ENCODE measurements around the gene CAMTA2. TPM values are rescaled to one million over a fixed set of nuclear protein-coding genes. Genes with fewer than 3 reads are reported as not detected.

Gene CAMTA2
- total RNA-seq, 1 experiment from 2014 or later: 9.2 TPM

GRCh38 chr17:4958102-4958501, 29.4 kb downstream of the CAMTA2 start:
- H3K4me1 Mint-ChIP-seq: peaks cover 28% of the 10 kb centered on the region
- peaks cover 7% of the 10 kb centered on the region; the same call in 1 of the 2 replicates for H3K36me3 Mint-ChIP-seq
- H3K9me3 Mint-ChIP-seq: no peaks in the 10 kb centered on the region
- CTCF ChIA-PET: interaction anchor here (1.3 to 1.9 kb wide), 3 partner anchors 9 to 49 kb away, joined by 4 to 8 read pairs (median 7); partner anchors contain the start of genes RNF167 and SLC25A11
- H3K27me3 Mint-ChIP-seq (ENCODE audit: low read depth): no peaks in the 10 kb centered on the region
- TF ChIP-seq RELA (CRISPR knock-in tag; IDR thresholded peaks at IDR 0.05; ENCODE audit: borderline replicate concordance) (no peak), GTF2I (CRISPR knock-in tag; conservative IDR thresholded peaks at IDR 0.05) (no peak), RORB (CRISPR knock-in tag; IDR thresholded peaks at IDR 0.05) (no peak), ZNF671 (CRISPR knock-in tag; IDR thresholded peaks at IDR 0.05) (no peak), PREB (CRISPR knock-in tag; IDR thresholded peaks at IDR 0.05; ENCODE audit: borderline replicate concordance) (no peak), FOXK1 (CRISPR knock-in tag; IDR thresholded peaks at IDR 0.05) (no peak), NFATC4 (CRISPR knock-in tag; IDR thresholded peaks at IDR 0.05) (no peak), NR1H2 (CRISPR knock-in tag; IDR thresholded peaks at IDR 0.05) (no peak), ZNF263 (CRISPR knock-in tag; IDR thresholded peaks at IDR 0.05; ENCODE audit: low read depth) (no peak), TEAD1 (CRISPR knock-in tag; IDR thresholded peaks at IDR 0.05) (no peak), ETV6 (CRISPR knock-in tag; IDR thresholded peaks at IDR 0.05) (no peak), ZSCAN18 (CRISPR knock-in tag; IDR thresholded peaks at IDR 0.05) (no peak), STAT6 (CRISPR knock-in tag; conservative IDR thresholded peaks at IDR 0.05; ENCODE audit: low read depth) (no peak), SP1 (CRISPR knock-in tag; conservative IDR thresholded peaks at IDR 0.05) (no peak), E2F5 (CRISPR knock-in tag; IDR thresholded peaks at IDR 0.05) (no peak), SMAD4 (CRISPR knock-in tag; IDR thresholded peaks at IDR 0.05) (no peak), ZBTB21 (CRISPR knock-in tag; IDR thresholded peaks at IDR 0.05; ENCODE audit: borderline replicate concordance) (no peak)
- no peak overlapping the region for H3K27ac Mint-ChIP-seq
- POLR2A ChIA-PET: interaction anchor here (1.6 to 2.1 kb wide), 2 partner anchors 9 to 13 kb away, joined by 4 to 12 read pairs; partner anchors contain the start of gene SPAG7
- no peak for ATAC-seq
- no peak overlapping the region for H3K4me3 Mint-ChIP-seq
- no peak for DNase-seq (ENCODE audit: low spot score)

- Mint-ChIP-seq H3K4me1 (peaks cover 35% of the 10 kb centered on the region), H3K27ac (no peak overlapping the region), H3K36me3 (peaks cover 7% of the 10 kb centered on the region; the same call in 1 of the 2 replicates), H3K4me3 (no peak overlapping the region), H3K27me3 (ENCODE audit: low read depth) (no peaks in the 10 kb centered on the region), H3K9me3 (no peaks in the 10 kb centered on the region)
- ATAC-seq: peak; percentile 64
- DNase-seq (ENCODE audit: low spot score): peak; percentile 83
- ChIA-PET POLR2A (interaction anchor here (2.1 kb wide), 1 partner anchor 11 kb away, joined by 12 read pairs; the partner anchor contains the start of gene SPAG7), CTCF (interaction anchor here (0.7 to 2.7 kb wide), 9 partner anchors 10 to 103 kb away, joined by 3 to 13 read pairs (median 7); partner anchors contain the start of genes RNF167, SLC25A11 and SPAG7)
- TF ChIP-seq CTCF (IDR thresholded peaks at IDR 0.05) (peak; percentile 53), NR3C1 (CRISPR knock-in tag; conservative IDR thresholded peaks at IDR 0.05; ENCODE audit: low read depth) (no peak), ZNF232 (CRISPR knock-in tag; IDR thresholded peaks at IDR 0.05) (no peak), KAT7 (CRISPR knock-in tag; IDR thresholded peaks at IDR 0.05; ENCODE audit: borderline replicate concordance) (no peak)
These were observed 30.9 kb downstream of the CAMTA2 start for GRCh38 chr17:4956493-4957061.
